Cardiac muscle cell (in vitro differentiated cells and primary cell): ENCODE data around the gene EPB41. TPM values are rescaled to one million over a fixed set of nuclear protein-coding genes. Genes with fewer than 3 reads are reported as not detected.

ENCODE experiments used
- DNase-seq, 2 donors: peaks; one replicate each; pipeline versions ENCODE4 v3.0.0 to v3.0.0-alpha.2; 2010 to 2017; ENCODE audit warnings: low read depth in 1 of 2, low spot score in 1 of 2
- H3K27ac ChIP-seq: fragments of 200-600 bp; sonication (generic); 2 replicates; pipeline ENCODE4 v1.5.1; 2016
- H3K27me3 ChIP-seq: fragments of 200-600 bp; sonication (generic); 2 replicates; pipeline ENCODE4 v1.6.0; 2016; ENCODE audit warnings: control low read depth
- H3K36me3 ChIP-seq: fragments of 200-600 bp; sonication (generic); 2 replicates; pipeline ENCODE4 v1.5.1; 2016; ENCODE audit warnings: control low read depth
- H3K4me1 ChIP-seq: fragments of 200-600 bp; sonication (generic); 2 replicates; pipeline ENCODE4 v1.8.1; 2017; ENCODE audit warnings: low read depth, mild to moderate bottlenecking, mixed run types
- H3K4me3 ChIP-seq: fragments of 200-600 bp; sonication (generic); 2 replicates; pipeline ENCODE4 v1.5.1; 2016; ENCODE audit warnings: mild to moderate bottlenecking
- H3K9me3 ChIP-seq: fragments of 200-600 bp; sonication (generic); 2 replicates; pipeline ENCODE4 v1.5.1; 2017; ENCODE audit warnings: low read depth, mild to moderate bottlenecking, control low read depth
- polyA plus RNA-seq: library from polyadenylated mRNA; unstranded; fragments of >200 nt; fragmentation: Nextera tagmentation; extraction: Ambion mirVana; gene quantifications from 2 replicates; pipeline ENCODE4 v1.2.1, GENCODE V29; 2016
- total RNA-seq: library from RNA; depleted of rRNA; stranded (reverse); fragments of >200 nt; gene quantifications from 2 replicates; pipeline ENCODE4 v1.2.3, GENCODE V29; 2016
- TF ChIP-seq, protein P1 (sequence below): IDR thresholded peaks from 2 replicates; pipeline ENCODE4 v1.5.1; 2012; ENCODE audit warnings: low read depth, mild to moderate bottlenecking, low read length

EPB41 gene
- total and polyA plus RNA-seq, 2 experiments from 2014 or later = 15.4 to 50.5 TPM

DNA sequence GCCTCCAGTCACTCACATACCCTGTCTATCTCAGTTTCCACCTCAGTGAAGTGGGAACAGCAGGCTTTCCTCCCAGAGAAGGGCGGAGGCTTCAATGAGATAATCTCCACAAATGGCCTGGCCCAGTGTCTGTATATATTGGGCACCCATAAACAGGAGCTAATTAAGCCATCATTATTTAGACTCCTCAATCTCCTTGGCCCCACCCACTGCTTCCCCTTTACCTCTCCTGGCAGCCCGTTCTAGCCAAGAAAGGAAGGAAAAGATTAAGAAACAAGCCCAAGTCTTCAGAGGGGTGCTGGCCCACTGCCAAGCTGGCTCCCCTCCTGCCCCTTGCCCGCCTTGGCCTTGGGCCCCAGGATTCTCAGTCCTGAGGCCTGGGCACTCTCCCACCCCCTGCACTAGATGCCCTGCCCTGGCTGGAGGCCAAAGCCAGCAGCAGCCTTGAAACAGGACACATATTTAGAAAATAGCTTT is 15.9 kb upstream of the EPB41 start:
- no peaks in the 10 kb centered on the region for H3K9me3 ChIP-seq
- TF ChIP-seq, protein P1, sequence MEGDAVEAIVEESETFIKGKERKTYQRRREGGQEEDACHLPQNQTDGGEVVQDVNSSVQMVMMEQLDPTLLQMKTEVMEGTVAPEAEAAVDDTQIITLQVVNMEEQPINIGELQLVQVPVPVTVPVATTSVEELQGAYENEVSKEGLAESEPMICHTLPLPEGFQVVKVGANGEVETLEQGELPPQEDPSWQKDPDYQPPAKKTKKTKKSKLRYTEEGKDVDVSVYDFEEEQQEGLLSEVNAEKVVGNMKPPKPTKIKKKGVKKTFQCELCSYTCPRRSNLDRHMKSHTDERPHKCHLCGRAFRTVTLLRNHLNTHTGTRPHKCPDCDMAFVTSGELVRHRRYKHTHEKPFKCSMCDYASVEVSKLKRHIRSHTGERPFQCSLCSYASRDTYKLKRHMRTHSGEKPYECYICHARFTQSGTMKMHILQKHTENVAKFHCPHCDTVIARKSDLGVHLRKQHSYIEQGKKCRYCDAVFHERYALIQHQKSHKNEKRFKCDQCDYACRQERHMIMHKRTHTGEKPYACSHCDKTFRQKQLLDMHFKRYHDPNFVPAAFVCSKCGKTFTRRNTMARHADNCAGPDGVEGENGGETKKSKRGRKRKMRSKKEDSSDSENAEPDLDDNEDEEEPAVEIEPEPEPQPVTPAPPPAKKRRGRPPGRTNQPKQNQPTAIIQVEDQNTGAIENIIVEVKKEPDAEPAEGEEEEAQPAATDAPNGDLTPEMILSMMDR = no peak
- DNase-seq = no peak
- peaks cover 9% of the 10 kb centered on the region for H3K4me1 ChIP-seq
- no peaks in the 10 kb centered on the region for H3K27me3 ChIP-seq
- no peak overlapping the region for H3K4me3 ChIP-seq
- H3K36me3 ChIP-seq = no peaks in the 10 kb centered on the region
- H3K27ac ChIP-seq = no peak overlapping the region

DNA sequence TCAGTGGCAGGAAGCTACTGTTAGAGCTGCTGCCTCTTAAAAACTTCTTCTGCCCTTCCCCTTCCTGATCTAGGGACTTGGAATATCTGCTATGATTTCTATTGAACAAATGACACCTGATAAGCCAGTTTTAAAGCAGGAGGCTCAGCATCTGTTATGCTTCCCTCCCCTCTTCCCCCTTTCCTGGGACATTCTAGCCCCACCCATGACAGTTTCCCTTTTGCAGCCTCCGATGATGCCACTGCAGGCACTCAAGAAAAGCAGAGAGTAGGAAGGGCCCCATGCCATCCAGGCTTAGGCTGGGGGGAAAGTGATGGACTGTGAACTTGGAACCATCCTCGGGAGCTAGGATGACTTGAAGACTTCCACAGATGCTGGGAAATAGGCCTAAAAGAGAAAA is 15.1 kb upstream of the EPB41 start:
- Histone ChIP-seq H3K4me1 (peaks cover 9% of the 10 kb centered on the region), H3K27ac (no peak overlapping the region), H3K27me3 (no peaks in the 10 kb centered on the region), H3K4me3 (no peak overlapping the region), H3K9me3 (no peaks in the 10 kb centered on the region), H3K36me3 (no peaks in the 10 kb centered on the region)
- no peak for DNase-seq
- TF ChIP-seq, protein P1 = no peak

DNA sequence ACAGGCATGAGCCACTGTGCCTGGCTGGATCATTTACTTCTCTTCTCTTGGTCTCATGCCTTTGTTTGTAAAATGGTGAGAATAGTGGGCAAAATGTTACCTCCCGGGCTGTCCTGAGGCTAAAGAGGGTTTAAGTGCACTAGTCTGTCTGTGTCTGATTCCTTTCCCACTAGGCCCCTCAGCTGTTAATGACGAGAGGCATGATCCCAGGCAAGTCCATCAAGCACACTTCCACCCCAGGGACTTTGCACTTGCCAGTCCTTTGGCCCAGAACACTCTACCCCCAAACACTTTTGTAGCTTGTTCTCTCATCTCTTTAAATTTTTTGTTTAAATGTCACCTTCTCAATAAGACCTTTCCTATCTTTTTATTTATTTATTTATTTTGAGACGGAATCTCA is 13.8 kb upstream of the EPB41 start:
- DNase-seq = no peak
- no peaks in the 10 kb centered on the region for H3K36me3 ChIP-seq
- no peak overlapping the region for H3K27ac ChIP-seq
- TF ChIP-seq, protein P1 = no peak
- no peaks in the 10 kb centered on the region for H3K9me3 ChIP-seq
- H3K27me3 ChIP-seq = no peaks in the 10 kb centered on the region
- H3K4me3 ChIP-seq = no peak overlapping the region
- H3K4me1 ChIP-seq = no peaks in the 10 kb centered on the region

DNA sequence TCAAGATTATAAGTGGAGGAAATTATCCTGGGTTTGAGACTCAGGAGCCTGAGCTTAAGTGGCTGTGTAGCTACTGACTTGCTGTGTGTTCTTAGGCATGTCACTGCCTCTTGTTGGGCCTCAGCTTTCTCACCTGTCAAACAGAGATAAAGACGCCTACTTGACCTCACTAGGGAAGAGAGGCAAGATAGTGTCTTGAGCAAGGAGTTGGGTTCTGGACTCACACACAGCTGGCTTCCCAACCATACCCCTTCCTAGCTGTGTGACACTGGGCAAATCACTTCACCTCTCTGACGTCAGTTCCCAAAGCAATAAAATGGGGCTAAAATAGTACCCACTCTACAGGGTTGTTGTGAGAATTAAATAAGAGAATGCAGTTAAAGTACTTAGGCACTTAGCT is 11.6 kb upstream of the EPB41 start:
- Histone ChIP-seq H3K9me3 (no peaks in the 10 kb centered on the region), H3K36me3 (no peaks in the 10 kb centered on the region), H3K27ac (no peak overlapping the region), H3K27me3 (no peaks in the 10 kb centered on the region), H3K4me3 (no peak overlapping the region), H3K4me1 (no peaks in the 10 kb centered on the region)
- TF ChIP-seq, protein P1 = no peak
- no peak for DNase-seq

DNA sequence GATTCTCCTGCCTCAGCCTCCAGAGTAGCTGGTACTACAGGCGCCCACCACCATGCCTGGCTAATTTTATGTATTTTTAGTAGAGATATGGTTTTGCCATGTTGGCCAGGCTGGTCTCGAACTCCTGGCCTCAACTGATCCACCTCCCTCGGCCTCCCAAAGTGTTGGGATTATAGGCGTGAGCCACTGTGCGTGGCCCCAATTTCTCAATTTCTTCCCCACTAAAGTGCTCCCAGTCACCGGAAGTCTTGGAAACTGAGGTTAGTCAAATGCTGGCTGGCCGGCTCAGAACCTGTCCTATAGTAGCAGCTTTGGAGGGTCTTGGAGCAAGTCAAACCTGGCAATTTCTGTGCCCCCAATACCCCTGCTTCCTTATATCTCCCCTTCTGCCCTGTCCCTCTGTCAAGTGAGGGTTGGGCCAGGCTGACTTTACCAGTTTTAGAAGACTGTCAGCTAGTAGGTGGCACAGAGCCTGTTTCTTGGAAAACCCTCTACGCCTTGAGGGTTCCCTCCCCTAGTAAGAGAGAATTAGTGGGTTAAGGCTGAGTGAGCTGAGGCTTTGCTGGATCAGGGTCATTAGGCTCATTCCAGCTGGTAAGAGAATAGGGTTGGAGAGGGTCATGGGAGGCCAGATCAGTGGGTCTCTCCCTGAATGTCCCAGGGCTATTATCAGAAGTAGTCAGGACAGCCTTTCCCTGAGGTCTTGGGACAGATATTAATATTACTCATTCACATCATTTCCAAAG is 8.3 kb upstream of the EPB41 start:
- TF ChIP-seq, protein P1 = no peak
- no peak for DNase-seq
- H3K36me3 ChIP-seq = no peaks in the 10 kb centered on the region
- H3K9me3 ChIP-seq = no peaks in the 10 kb centered on the region
- H3K4me3 ChIP-seq = no peak overlapping the region
- no peaks in the 10 kb centered on the region for H3K27me3 ChIP-seq
- H3K27ac ChIP-seq = no peak overlapping the region
- H3K4me1 ChIP-seq = no peaks in the 10 kb centered on the region
